ENCODE results near the gene DOK7. TPM values are rescaled to one million over a fixed set of nuclear protein-coding genes. Genes with fewer than 3 reads are reported as not detected.

The DOK7 gene
- total and polyA plus RNA-seq, 2 experiments from 2014 or later, result 0.23 to 1.8 TPM

GRCh38 chr4:3518941-3519340 lies 55.8 kb downstream of the DOK7 start:
- Histone ChIP-seq H3K36me3 (replicated peaks; ENCODE audit: insufficient read depth, low read depth) (no peaks in the 10 kb centered on the region), H3K27me3 (no peaks in the 10 kb centered on the region), H2AFZ (no peak overlapping the region), H3K9me2 (replicated peaks; ENCODE audit: insufficient read depth) (no peaks in the 10 kb centered on the region), H3K4me1 (ENCODE audit: insufficient read depth) (no peaks in the 10 kb centered on the region), H3K79me2 (no peaks in the 10 kb centered on the region), H3K9me3 (ENCODE audit: low read depth) (no peaks in the 10 kb centered on the region), H3K27ac (no peak overlapping the region), H3K4me3 (no peak overlapping the region), H3K4me2 (no peak overlapping the region), H4K20me1 (ENCODE audit: insufficient read depth, poor library complexity, severe bottlenecking) (peaks cover 3% of the 10 kb centered on the region)
- WGBS (ENCODE audit: low lambda C conversion rate, missing lambda C conversion rate), result 97% methylated on average over 18 of the region's 18 CpGs
- TF ChIP-seq EZH2 (IDR thresholded peaks at IDR 0.05; ENCODE audit: borderline replicate concordance) (no peak), EZH2phosphoT487 (IDR thresholded peaks at IDR 0.05; ENCODE audit: low read depth, severe bottlenecking, unreplicated experiment) (no peak)
- TF ChIP-seq, protein P1, sequence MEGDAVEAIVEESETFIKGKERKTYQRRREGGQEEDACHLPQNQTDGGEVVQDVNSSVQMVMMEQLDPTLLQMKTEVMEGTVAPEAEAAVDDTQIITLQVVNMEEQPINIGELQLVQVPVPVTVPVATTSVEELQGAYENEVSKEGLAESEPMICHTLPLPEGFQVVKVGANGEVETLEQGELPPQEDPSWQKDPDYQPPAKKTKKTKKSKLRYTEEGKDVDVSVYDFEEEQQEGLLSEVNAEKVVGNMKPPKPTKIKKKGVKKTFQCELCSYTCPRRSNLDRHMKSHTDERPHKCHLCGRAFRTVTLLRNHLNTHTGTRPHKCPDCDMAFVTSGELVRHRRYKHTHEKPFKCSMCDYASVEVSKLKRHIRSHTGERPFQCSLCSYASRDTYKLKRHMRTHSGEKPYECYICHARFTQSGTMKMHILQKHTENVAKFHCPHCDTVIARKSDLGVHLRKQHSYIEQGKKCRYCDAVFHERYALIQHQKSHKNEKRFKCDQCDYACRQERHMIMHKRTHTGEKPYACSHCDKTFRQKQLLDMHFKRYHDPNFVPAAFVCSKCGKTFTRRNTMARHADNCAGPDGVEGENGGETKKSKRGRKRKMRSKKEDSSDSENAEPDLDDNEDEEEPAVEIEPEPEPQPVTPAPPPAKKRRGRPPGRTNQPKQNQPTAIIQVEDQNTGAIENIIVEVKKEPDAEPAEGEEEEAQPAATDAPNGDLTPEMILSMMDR (IDR thresholded peaks at IDR 0.05; ENCODE audit: poor library complexity), result no peak
- DNase-seq (ENCODE audit: low spot score), result no peak

DNA sequence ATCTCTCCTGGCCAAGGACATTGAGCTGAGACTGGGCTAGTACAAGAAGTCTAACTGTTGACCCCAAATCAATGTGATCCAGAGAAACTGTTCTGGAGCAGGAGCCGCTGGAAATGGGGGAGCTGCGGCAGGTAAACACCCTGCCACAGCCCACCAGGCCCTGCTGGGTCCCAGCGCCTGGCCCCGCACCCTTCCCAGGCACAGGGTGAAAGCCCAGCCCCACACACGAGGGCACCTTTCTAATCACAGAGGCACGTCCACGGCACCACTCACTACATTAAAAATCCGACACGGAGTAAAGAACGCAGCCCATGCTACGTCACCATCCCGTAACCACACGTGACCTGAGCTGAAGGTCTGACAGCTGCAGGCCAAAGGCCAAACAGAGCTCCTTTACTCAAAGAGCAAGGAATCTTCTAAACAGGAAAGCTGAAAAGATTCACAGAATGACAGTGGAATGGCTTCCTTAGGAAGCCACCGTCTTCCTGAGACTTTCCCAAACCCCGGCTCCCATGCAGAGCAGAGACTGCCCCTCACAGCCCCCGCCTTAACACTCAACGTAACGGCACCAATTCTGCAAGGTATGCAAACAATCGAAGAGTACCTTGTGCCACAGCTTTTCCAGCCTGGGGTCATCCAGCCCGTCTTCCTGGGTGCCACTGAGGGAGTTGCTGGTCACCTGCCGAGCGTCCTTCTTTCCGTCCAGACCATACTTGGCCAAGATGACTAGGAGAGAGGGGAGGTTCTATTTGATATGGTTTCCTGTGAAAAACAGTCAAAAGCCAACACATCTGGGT lies 56.6 kb downstream of the DOK7 start:
- H3K27ac ChIP-seq, result no peak overlapping the region
- no peak for TF ChIP-seq EZH2phosphoT487 (IDR thresholded peaks at IDR 0.05; ENCODE audit: low read depth, severe bottlenecking, unreplicated experiment)
- no peaks in the 10 kb centered on the region for H3K9me3 ChIP-seq (ENCODE audit: low read depth)
- H2AFZ ChIP-seq, result no peak overlapping the region
- H3K4me2 ChIP-seq, result no peak overlapping the region
- H3K36me3 ChIP-seq (replicated peaks; ENCODE audit: insufficient read depth, low read depth), result no peaks in the 10 kb centered on the region
- no peaks in the 10 kb centered on the region for H3K4me1 ChIP-seq (ENCODE audit: insufficient read depth)
- H4K20me1 ChIP-seq (ENCODE audit: insufficient read depth, poor library complexity, severe bottlenecking), result peaks cover 3% of the 10 kb centered on the region
- H3K4me3 ChIP-seq, result no peak overlapping the region
- H3K79me2 ChIP-seq, result no peaks in the 10 kb centered on the region
- WGBS (ENCODE audit: low lambda C conversion rate, missing lambda C conversion rate), result 96% methylated on average over 23 of the region's 23 CpGs
- no peak for DNase-seq (ENCODE audit: low spot score)
- H3K9me2 ChIP-seq (replicated peaks; ENCODE audit: insufficient read depth), result no peaks in the 10 kb centered on the region
- H3K27me3 ChIP-seq, result no peaks in the 10 kb centered on the region

DNA sequence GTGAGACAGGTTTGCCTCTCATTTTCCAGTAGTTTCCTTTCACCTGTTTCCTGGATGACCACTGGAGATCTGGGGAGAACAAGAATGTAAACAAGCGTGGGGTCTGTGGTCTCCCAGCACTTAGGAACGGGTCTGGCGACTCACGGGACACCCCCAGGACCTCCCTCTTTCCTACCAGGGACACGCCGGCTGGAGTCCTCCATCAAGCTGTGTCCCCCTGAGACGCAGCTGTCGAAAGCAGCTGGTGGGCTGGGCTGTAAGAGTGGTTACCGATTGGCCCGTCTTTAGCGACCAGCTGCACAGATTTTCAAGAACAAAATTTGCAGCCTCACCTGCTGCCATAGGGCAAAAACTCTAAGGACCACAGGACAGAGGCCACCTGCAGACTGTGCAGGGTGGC lies 57.2 kb downstream of the DOK7 start:
- TF ChIP-seq, protein P1 (IDR thresholded peaks at IDR 0.05; ENCODE audit: poor library complexity), result no peak
- TF ChIP-seq EZH2phosphoT487 (IDR thresholded peaks at IDR 0.05; ENCODE audit: low read depth, severe bottlenecking, unreplicated experiment) (no peak), EZH2 (IDR thresholded peaks at IDR 0.05; ENCODE audit: borderline replicate concordance) (no peak)
- 94% methylated on average over 11 of the region's 11 CpGs for WGBS (ENCODE audit: low lambda C conversion rate, missing lambda C conversion rate)
- H2AFZ ChIP-seq, result no peak overlapping the region
- no peaks in the 10 kb centered on the region for H3K9me3 ChIP-seq (ENCODE audit: low read depth)
- no peak overlapping the region for H3K4me2 ChIP-seq
- no peak overlapping the region for H3K27ac ChIP-seq
- no peak for DNase-seq (ENCODE audit: low spot score)
- H3K9me2 ChIP-seq (replicated peaks; ENCODE audit: insufficient read depth), result no peaks in the 10 kb centered on the region
- peaks cover 9% of the 10 kb centered on the region for H4K20me1 ChIP-seq (ENCODE audit: insufficient read depth, poor library complexity, severe bottlenecking)
- no peaks in the 10 kb centered on the region for H3K4me1 ChIP-seq (ENCODE audit: insufficient read depth)
- H3K79me2 ChIP-seq, result no peaks in the 10 kb centered on the region
- H3K4me3 ChIP-seq, result no peak overlapping the region
- no peaks in the 10 kb centered on the region for H3K36me3 ChIP-seq (replicated peaks; ENCODE audit: insufficient read depth, low read depth)
- H3K27me3 ChIP-seq, result no peaks in the 10 kb centered on the region

DNA sequence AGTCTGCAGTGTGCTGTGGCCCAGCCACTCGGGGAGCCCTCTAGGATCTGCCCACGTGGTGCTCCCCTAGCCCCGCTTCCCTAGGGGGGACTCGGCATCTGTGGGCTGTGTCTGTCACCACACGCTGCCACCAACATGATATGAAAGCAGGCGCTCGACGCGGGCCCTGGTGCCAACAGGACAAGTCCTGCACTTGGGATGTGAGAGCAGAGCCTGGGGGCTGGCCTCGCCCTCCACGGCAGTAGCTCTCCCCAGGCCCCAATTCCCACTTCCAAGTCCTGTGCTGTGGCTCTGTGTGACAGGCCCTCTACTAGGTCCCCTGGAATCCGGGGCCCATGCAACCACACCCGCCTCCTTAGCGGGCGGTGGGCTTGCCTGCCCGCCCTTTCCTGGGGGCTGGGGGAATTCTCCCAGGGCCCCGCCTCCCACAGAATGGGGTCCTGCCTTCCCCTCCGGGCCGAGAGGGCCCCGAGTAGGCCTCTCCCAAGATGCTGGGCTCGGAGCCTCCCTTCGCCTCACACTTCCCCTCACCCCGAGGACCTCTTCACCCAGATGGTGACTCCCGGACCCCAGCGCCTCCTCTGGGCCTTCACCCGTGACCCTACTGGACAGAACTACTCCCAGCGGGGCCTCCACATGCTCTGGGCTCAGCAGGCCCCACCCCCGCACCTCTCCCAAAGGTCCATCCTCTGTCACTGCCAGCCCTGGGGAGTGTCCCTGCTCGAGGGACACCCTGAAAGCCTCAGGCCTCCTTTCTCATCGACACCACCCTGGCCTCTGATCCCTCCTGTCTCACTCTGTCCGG lies 57.9 kb downstream of the DOK7 start:
- H3K79me2 ChIP-seq, result peaks cover 4% of the 10 kb centered on the region
- H3K27me3 ChIP-seq, result no peaks in the 10 kb centered on the region
- H3K4me2 ChIP-seq, result no peak overlapping the region
- no peaks in the 10 kb centered on the region for H3K4me1 ChIP-seq (ENCODE audit: insufficient read depth)
- peaks cover 9% of the 10 kb centered on the region for H4K20me1 ChIP-seq (ENCODE audit: insufficient read depth, poor library complexity, severe bottlenecking)
- H3K9me3 ChIP-seq (ENCODE audit: low read depth), result no peaks in the 10 kb centered on the region
- 96% methylated on average over 30 of the region's 31 CpGs for WGBS (ENCODE audit: low lambda C conversion rate, missing lambda C conversion rate)
- no peak overlapping the region for H3K4me3 ChIP-seq
- no peaks in the 10 kb centered on the region for H3K36me3 ChIP-seq (replicated peaks; ENCODE audit: insufficient read depth, low read depth)
- DNase-seq (ENCODE audit: low spot score), result no peak
- H3K9me2 ChIP-seq (replicated peaks; ENCODE audit: insufficient read depth), result no peaks in the 10 kb centered on the region
- H3K27ac ChIP-seq, result no peak overlapping the region
- H2AFZ ChIP-seq, result no peak overlapping the region
- TF ChIP-seq, protein P1 (IDR thresholded peaks at IDR 0.05; ENCODE audit: poor library complexity), result no peak
- TF ChIP-seq EZH2 (IDR thresholded peaks at IDR 0.05; ENCODE audit: borderline replicate concordance) (no peak), EZH2phosphoT487 (IDR thresholded peaks at IDR 0.05; ENCODE audit: low read depth, severe bottlenecking, unreplicated experiment) (no peak)

Data from hepatocyte (in vitro differentiated cells).